HEK293 (cell line): Measurements from ENCODE around the gene CRTC2.

Experiments
- SP7 ChIP-seq: fragments of 450-650 bp; formaldehyde crosslinking; IDR thresholded peaks from 2 replicates; pipeline ENCODE4 v1.5.1; 2016; ENCODE audit warnings: missing biosample characterization, missing genetic modification characterization
- ZBTB7A ChIP-seq: fragments of 450-650 bp; formaldehyde crosslinking; IDR thresholded peaks from 2 replicates; pipeline ENCODE4 v1.5.1; 2016; ENCODE audit warnings: low read depth, missing biosample characterization, missing genetic modification characterization
- ZFHX2 ChIP-seq: fragments of 450-650 bp; formaldehyde crosslinking; conservative IDR thresholded peaks from 2 replicates; pipeline ENCODE4 v1.5.1; 2016; ENCODE audit warnings: missing biosample characterization, missing genetic modification characterization
- ZFP3 ChIP-seq: fragments of 450-650 bp; formaldehyde crosslinking; IDR thresholded peaks from 2 replicates; pipeline ENCODE4 v1.5.1; 2016; ENCODE audit warnings: low read depth, missing biosample characterization, missing genetic modification characterization
- ZFP41 ChIP-seq: fragments of 450-650 bp; formaldehyde crosslinking; IDR thresholded peaks from 2 replicates; pipeline ENCODE4 v1.5.1; 2016; ENCODE audit warnings: missing biosample characterization, missing genetic modification characterization, borderline replicate concordance
- ZFP69B ChIP-seq: fragments of 450-650 bp; formaldehyde crosslinking; IDR thresholded peaks from 2 replicates; pipeline ENCODE4 v1.5.1; 2016; ENCODE audit warnings: missing biosample characterization, missing genetic modification characterization
- ZNF513 ChIP-seq: fragments of 450-650 bp; IDR thresholded peaks from 2 replicates; pipeline ENCODE4 v1.5.1; 2018; ENCODE audit warnings: missing biosample characterization, missing genetic modification characterization
- ZNF623 ChIP-seq: fragments of 450-650 bp; formaldehyde crosslinking; IDR thresholded peaks from 2 replicates; pipeline ENCODE4 v1.5.1; 2016; ENCODE audit warnings: missing biosample characterization, missing genetic modification characterization
- TF ChIP-seq, protein P1 (sequence below): fragments of 450-650 bp; formaldehyde crosslinking; IDR thresholded peaks from 2 replicates; pipeline ENCODE4 v1.5.1; 2016; ENCODE audit warnings: missing biosample characterization, missing genetic modification characterization

DNA sequence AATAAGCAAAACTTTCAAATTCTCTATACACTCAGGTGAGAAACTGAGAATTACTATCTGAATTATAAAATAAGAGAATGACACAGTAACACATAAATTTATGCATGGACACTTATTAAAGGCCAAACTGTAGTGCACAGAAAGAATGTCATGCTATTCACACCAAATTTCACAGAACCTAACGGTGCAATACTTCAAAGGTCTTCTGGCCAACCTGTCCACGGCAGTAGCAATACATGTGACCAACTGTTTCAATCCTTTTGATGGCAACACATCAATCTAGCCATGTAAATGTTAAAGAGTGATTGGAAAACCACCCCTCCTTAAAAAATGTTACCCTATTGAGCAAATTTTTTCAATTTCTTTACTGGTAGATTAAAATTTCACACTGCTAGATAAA, 46.1 kb downstream of the CRTC2 start:
- TF ChIP-seq ZFP3 (tag by site-specific recombination) (no peak), ZFP41 (tag by site-specific recombination) (no peak), SP7 (tag by site-specific recombination) (no peak), ZNF513 (tag by site-specific recombination) (no peak), ZBTB7A (tag by site-specific recombination) (no peak), ZFP69B (tag by site-specific recombination) (no peak), ZFHX2 (tag by site-specific recombination) (no peak), ZNF623 (tag by site-specific recombination) (no peak)
- TF ChIP-seq, protein P1, sequence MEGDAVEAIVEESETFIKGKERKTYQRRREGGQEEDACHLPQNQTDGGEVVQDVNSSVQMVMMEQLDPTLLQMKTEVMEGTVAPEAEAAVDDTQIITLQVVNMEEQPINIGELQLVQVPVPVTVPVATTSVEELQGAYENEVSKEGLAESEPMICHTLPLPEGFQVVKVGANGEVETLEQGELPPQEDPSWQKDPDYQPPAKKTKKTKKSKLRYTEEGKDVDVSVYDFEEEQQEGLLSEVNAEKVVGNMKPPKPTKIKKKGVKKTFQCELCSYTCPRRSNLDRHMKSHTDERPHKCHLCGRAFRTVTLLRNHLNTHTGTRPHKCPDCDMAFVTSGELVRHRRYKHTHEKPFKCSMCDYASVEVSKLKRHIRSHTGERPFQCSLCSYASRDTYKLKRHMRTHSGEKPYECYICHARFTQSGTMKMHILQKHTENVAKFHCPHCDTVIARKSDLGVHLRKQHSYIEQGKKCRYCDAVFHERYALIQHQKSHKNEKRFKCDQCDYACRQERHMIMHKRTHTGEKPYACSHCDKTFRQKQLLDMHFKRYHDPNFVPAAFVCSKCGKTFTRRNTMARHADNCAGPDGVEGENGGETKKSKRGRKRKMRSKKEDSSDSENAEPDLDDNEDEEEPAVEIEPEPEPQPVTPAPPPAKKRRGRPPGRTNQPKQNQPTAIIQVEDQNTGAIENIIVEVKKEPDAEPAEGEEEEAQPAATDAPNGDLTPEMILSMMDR (tag by site-specific recombination): no peak
